Amniotic epithelial cell (primary cell): Measurements from ENCODE around the gene PPP1R1B.

ENCODE experiments used
- DNase-seq: peaks from one replicate; pipeline ENCODE4 v3.0.0-alpha.2; 2010; ENCODE audit warnings: low read depth

The PPP1R1B gene

DNA sequence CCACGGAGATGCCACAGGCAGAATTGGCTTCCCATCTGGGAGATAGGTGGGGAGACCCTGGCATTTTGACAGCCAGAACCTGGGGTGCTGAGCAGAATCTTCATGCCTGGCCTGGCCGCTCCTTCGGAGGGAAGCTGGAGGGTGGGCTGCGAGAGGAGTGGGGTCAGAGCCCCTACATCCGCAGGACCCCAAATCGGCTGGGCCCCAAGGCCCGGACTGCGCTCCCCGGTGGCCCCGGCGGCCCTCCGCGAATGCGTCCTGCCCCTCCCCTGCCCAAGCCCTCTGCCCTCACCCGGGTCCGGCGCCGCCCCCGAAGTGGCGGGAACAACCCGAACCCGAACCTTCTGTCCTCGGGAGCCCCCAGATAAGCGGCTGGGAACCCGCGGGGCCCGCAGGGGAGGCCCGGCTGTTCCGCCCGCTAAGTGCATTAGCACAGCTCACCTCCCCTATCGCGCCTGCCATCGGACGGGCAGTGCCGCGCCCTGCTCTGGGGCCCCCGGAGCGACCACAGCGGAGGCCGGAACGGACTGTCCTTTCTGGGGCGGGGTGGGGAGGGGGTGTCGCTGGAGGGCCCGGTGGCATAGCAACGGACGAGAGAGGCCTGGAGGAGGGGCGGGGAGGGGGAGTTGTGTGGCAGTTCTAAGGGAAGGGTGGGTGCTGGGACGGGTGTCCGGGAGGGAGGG is 40.7 kb downstream of the PPP1R1B start:
- DNase-seq: no peak

DNA sequence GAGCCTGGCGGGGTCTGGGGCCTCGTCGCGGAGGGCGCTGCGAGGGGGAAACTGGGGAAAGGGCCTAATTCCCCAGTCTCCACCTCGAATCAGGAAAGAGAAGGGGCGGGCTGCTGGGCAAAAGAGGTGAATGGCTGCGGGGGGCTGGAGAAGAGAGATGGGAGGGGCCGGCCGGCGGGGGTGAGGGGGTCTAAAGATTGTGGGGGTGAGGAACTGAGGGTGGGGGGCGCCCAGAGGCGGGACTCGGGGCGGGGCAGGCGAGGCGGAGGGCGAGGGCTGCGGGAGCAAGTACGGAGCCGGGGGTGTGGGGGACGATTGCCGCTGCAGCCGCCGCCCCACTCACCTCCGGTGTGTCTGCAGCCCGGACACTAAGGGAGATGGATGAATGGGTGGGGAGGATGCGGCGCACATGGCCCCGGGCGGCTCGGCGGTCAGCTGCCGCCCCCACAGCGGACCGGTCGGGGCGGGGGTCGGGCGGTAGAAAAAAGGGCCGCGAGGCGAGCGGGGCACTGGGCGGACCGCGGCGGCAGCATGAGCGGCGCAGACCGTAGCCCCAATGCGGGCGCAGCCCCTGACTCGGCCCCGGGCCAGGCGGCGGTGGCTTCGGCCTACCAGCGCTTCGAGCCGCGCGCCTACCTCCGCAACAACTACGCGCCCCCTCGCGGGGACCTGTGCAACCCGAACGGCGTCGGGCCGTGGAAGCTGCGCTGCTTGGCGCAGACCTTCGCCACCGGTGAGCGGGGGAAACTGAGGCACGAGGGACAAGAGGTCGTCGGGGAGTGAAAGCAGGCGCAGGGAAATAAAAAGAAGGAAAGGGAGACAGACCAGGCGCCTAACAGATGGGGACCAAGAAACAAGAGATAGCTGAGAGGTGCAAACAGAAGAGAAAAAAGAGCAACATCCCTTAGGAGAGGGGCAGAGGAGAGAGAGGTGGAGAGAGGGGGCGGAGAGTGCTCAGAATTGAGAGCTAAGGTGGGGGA is 41.5 kb downstream of the PPP1R1B start, which contains the start of gene PNMT:
Gene PNMT, plus strand, starts transcription at position 509 of the 980 bp plus-strand sequence. Its CDS starts 23 bp downstream, at position 532.
- peak; percentile 48 for DNase-seq

DNA sequence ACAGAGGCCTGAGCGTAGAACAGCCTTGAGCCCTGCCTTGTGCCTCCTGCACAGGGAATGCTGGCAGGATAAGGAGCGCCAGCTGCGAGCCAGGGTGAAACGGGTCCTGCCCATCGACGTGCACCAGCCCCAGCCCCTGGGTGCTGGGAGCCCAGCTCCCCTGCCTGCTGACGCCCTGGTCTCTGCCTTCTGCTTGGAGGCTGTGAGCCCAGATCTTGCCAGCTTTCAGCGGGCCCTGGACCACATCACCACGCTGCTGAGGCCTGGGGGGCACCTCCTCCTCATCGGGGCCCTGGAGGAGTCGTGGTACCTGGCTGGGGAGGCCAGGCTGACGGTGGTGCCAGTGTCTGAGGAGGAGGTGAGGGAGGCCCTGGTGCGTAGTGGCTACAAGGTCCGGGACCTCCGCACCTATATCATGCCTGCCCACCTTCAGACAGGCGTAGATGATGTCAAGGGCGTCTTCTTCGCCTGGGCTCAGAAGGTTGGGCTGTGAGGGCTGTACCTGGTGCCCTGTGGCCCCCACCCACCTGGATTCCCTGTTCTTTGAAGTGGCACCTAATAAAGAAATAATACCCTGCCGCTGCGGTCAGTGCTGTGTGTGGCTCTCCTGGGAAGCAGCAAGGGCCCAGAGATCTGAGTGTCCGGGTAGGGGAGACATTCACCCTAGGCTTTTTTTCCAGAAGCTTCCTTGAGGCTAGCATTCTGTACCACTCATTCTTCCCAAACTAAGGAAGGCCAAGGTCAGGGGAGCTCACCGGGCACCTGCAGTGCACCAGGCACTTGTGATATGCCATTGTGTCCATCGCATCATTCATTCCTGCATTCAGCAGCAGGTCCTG is 43.4 kb downstream of the PPP1R1B start:
- no peak for DNase-seq

DNA sequence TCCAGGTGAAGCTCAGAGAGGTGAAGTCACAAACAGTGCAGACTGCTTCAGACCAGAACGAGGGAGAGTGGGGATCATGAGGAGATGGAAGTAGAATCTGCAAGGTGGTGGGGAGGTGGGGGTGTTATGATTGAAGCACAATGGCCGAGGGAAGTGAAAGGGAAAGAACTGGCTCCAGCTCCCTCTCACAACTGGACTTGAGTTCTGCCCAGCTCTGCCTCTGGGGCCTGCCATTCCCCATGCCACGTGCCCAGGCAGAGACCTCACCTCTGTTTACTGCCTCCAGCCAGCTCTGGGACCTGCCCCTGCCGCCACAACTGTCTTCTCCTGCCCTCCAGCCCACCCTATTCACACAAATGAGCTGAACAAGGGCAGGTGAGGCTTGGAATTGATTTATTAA is 44.0 kb downstream of the PPP1R1B start:
- DNase-seq: no peak

DNA sequence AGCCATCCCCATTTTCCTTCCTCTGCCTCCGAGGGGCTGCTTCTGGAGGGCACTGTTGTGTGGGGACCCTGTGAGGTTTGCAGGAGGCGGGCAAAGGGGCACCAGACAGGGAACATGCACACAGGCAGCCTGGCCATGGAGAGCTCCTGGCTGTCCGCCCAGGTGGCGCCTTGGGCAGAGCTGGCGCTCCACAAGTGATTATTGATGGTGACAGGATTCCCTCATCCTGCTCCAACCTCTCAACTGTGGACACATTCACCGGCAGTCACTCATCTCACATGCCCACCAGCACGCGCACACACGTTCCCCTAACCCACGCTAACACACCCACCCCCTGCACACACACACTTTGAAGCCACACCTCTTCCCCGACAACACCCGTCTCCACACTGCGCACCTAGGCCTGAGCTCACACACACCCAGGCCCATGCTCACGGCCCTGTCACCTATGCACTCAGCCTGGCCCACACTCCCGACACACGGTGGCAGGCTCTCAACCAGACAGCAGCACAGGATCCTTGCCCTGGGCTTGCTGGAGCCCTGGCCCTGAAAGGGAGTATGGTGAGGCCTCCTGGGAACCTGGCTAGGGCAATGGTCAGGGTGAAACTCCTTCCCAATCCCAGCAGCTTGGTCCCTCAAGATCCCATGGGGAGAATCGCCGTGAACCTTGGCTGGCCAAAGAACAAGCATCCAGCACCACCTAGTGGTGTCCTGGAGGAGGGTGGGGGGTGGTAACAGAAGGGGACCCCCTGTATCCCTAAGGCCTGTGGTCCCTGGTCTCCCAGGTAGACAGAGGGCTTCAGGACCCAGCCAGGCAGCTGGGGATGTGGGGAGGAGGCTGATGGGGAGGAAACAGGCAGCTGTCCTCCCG is 45.1 kb downstream of the PPP1R1B start:
- peak; percentile 37 for DNase-seq

DNA sequence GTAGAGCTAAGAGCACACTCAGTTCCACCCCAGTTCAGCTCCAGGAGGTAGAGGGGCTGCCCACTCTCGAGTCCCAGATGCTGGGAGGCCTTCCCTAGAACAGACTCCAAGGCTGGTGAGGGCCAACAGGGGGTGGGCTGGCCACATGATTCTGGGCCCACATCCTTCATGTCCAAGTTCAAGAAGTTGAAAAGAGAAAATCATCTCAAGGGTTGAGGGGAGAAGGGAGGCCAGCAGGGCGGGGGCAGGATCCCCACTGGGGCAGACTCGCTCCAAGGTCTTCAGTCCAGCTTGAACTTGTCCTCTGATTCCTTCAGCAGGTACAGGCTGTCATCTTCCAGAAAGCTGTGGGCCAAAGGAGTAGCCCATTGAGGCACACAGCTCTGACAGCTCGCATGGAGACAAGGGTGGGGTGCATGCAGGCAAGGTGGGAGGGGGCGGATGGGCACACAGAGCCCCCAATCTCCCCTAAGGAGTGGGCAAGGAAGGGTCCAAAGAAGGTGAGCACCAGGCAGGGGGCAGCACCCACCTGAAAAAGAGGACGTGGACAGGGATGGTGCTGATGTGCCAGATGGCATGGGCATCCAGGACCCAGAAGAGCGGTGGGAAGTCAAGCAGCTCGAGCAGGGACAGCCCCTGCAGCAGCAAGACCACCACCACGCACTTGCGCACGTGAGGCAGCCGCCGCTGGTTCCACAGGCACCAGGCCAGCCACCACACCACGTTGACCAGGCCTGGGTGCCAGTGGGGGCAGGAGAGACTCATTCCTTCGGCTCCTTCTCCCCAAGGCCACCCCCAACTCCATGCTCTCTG is 46.0 kb downstream of the PPP1R1B start:
- no peak for DNase-seq

DNA sequence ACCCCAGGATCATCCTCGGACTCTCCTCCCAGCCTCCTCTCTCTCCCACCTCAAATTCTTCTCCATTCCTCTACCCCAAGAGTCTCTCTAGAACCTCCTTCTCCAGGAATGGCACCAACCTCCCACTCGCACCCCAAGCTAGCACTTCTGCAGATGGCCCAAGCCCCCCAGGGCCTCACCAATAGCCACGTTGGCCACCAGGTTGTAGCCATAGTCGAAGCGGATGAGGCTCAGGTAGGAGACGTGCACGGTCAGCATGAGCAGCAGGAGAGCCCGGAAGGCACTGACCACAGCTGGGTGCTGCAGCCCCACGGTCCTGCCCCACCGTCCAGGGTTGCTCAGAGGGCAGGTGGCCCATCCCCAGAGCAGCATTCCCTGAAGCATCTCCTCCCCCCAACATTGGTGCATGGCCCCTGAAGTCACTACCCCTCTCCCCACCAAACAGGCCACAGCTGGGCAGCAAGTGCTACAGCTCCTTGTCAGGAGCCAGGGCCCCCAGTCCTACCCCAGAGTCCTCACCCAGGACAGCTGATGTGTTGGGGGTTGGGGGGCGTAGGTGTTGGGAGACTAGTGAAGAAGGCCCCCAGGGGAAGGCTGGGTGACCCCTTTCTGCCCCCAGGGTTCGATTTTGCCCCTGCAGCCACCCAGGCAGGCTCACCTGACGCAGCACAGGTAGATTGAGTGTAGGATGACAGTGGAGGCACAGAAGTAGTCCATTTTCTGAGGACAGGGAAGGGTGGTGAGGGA is 46.8 kb downstream of the PPP1R1B start:
- DNase-seq: no peak

DNA sequence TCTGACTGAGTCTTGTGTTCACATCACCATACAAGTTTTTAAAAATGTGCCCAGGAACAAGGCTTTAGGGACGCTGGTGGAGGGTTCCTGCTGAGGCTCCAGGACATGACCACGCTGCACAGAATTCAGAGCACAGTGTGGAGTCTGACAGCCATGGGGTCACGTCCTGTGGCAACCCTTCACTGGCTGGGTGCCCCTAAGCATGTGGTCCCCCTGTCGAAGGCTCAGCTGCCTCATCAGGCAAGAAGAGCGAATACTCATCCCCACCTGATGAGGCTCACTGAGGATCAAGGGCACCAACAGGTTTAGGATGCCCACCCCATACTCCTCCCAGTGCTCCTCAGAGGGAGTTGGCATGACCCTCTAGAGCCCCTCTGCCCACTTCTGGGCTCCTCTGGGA is 47.4 kb downstream of the PPP1R1B start:
- no peak for DNase-seq

DNA sequence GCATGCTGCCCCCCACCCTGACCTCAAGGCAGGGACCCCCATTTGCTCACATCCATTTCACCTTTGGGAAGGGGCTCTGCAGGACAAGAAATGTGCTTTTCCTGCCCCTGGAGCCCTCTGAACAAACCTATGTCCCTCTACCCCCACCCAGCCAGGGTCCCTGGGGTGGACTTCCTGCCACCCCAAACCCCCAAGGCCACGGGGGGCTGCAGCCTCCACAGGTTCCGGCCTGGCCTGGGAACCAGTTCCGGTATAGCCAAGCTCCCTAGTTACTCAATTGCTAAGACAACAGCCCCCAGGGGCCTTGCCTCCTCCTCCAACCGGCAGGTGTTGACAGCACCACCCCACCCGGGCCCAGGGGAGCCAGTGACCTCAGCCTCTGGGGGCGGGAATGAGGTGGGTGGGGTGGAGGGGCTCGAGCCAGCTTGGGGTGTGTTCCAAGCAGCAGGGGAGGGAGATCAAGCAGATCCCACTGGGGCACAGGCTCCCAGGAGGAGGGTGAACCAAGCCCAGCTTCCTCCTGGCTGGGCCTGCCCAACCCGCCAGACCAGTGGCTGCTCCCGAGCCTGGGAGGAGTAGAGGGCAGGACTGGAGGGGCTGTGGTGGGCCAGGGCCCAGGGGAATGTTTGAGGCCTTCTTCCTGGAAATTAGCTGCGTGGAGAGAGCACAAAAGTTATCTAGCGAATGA is 48.1 kb downstream of the PPP1R1B start:
- DNase-seq: no peak

DNA sequence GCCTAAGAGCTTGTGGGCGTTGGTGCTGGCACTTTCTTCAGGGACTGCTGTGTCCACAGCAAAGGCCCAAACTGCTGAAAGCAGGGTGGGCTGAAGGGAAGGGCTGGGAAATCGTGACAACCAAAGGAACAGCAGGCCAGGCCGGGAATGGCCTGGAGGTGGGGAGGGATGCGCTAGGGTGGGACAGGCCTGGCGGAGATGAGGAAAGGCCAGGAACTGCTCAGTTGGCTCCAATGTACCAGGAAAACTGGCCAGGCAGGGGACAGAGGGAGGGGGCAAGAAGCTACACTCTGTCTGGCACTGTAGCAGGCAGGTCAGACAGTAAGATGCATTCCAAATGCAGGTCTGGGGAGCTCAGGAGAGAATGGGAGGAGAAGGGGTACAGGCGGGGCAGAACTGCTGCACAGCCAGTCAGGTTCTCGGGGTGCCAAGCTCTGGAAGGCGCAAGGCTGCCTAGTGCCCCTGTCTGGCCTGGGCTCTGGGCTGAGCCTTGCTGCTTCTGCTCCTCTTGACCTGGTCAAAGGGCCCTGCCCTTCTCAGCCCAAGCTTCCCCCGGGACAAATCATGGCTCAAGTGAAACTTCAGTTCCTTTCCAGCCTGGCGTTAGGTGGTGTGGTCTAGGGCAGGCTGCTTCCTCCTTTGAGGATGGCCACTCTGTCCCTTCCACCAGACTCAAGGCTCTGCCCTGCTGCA is 48.8 kb downstream of the PPP1R1B start:
- DNase-seq: no peak

DNA sequence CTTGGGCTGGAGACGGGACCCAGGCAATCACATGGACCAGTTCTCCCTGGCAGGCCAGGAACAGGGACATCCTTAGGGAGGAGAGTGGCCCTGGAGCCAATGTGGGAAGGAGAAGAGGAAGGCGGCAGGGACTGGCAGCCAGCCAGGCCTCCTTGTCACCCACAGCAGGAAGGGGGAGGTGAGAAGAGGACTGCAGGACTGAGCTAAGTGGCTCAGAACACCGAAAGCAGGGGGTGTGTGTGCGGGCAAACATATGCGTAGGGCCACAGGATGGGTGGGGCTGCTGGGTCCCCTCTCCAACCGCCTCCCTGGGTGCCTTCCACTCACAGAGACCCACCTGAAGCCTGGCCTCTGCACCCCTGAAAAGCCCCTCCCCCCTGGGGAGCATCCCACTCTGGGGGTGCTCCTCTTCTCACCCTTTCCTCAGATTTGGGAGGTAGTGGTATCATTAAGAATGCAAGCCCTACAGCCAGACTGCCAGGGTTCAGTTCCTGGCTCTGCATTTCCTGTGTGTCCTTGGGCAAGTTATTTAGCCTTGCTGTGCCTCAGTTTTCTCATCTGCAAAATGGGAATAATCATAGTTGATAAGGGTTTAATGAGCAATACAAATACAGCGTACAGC is 49.6 kb downstream of the PPP1R1B start:
- DNase-seq: no peak

DNA sequence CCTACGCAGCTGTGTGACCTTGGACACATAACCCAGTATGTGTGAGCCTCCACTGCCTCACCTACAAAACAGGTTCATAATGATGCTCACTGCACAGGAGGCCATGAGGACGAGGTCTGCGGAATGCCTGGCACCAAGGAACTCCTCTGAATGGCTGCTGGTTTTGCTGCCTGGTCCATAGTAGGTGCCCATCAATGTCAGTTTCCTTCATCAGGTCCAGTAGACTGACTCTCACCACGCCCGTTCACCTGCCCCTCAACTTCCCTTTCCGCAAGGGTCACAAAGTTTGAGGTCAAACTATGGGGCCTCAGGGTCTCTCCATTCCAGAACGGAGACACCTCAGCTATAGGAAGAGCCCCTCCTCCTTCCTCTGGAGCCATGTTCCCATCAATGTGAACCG is 50.3 kb downstream of the PPP1R1B start:
- DNase-seq: no peak

DNA sequence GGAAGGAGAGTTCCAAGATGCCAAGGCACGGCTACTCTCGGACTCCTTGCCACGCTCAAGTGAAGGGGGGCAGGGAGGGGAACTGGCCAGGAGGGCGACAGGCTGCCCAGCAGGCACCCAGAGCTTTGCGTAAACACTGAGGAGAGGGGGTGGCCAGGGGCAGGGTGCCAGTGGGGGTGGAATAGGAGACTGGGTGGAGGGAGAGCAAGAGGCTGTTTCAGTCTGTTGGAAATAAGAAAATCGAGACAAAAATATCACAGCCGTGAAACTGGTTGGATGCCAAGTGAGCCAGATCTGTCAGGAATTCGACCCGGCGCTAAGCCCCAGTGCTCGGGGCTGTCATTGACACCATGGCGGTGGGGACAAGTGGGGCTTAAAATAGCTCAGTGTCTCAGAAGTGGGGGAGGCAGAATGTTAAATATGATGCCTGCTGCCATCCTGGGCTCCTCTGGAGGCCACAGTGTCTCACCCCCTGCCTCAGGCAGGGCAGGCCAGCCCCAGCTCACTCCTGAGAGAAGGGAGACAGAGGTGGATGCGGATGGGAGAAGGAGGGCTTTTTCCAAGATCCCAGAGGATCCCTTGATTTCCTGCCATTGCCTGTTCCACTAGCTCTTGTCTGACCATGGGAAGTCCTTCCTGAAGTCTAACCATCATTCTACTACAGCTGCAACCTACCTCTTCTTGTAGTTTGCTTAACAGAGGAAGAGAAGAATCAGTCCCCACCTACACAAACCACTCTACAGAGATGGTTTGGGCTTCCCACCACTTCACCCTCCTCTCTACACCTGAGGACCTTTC is 51.0 kb downstream of the PPP1R1B start:
- DNase-seq: no peak

DNA sequence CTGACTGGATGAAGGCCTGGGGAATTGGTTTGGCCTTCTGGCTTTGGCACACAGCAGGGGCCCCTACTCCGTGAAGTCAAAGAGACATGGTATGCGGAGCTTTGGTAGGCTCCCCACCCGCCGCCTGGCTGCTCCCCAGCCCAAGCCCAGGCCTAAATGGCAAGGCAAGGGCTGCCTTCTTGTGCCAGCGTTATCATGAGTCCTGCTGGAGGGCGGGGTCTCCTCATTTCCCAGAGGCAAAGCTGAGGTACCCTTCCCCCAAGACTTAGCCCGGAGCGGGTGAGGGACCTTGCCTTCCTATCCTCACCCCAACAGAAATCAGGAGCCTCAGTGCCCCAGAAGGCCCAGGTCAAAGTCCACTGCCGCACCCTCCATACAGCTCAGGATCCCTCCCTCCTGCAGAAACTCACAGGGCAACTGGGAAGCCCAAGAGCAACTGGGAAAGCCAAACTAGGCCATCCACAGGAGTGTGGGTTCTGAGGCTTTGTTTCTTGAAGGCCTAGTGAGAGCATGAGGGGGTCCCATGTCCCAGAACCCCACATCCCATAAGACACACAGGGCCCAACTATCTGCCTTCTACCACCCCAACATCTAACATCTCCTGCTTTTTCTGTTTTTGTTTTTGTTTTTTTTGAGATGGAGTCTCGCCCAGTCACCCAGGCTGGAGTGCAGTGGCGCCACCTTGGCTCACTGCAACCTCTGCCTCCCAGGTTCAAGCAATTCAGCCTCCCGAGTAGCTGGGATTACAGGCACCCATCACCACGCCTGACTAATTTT is 51.8 kb downstream of the PPP1R1B start:
- no peak for DNase-seq

DNA sequence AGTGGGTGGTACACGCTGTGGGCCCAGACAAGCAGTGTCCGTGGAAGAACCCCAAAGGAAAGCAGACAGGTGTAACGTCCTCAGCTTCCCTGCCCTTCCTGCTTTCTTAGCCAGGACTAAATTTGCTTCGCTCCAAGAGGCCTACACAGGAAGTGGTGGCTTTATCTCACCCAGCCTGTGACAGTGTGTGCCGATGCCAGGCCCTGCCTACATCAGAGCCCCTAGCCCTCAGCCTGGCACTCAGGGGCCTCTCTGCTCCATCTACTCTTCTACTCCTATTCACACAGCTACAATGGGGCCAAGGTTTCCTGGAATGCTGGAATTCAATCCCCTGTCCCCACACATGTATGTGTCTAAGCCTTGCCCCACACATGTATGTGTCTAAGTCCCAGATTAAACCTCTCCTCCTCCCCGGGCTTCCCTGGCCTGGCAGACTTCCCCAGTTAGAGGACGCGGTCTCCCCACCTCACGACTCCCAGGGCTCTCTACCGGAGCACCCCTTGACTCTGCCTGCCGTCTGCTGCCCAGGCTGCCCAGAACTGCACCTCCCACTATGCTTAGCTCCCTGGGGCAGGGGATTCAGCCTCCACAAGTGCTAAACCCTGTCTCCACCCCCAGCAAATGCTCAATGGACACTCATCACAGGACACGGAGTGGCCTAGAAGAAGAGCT is 52.9 kb downstream of the PPP1R1B start:
- DNase-seq: no peak
